ENCODE data around the gene SLC25A39. TPM values are rescaled to one million over a fixed set of nuclear protein-coding genes. Genes with fewer than 3 reads are reported as not detected.
A peak's percentile ranks its signal among the peaks of the same experiment; 100 is the strongest.

Gene SLC25A39
- total and polyA plus RNA-seq, 8 donors = 42.0 to 351 (median 134) TPM

GRCh38 chr17:44359458-44360143, 35.0 kb upstream of the SLC25A39 start:
- H3K4me1 ChIP-seq = peaks cover 18 to 41% (median 31%) of the 10 kb centered on the region in 4 donors
- intact Hi-C loops (cut with DNase I; ENCODE audit: low total_unique reads) = no loop called here
- no peak overlapping the region for H3K4me3 ChIP-seq
- WGBS, 5 donors = 69 to 78% (median 73%) methylated on average over 10 to 14 of the region's 14 CpGs
- H3K9me3 ChIP-seq = no peaks in the 10 kb centered on the region
- no peak overlapping the region for H3K27ac ChIP-seq
- H3K36me3 ChIP-seq = no peaks in the 10 kb centered on the region
- DNase-seq = no peak
- peaks cover 0 to 52% (median 15%) of the 10 kb centered on the region in 3 donors for H3K27me3 ChIP-seq
- TF ChIP-seq POLR2A (IDR thresholded peaks at IDR 0.05) = no peak
- no peak for TF ChIP-seq EP300 (IDR thresholded peaks at IDR 0.05)
- TF ChIP-seq POLR2AphosphoS5 (IDR thresholded peaks at IDR 0.05) = no peak
- no peak for TF ChIP-seq CTCF (IDR thresholded peaks at IDR 0.05)

GRCh38 chr17:44359006-44359405, 34.4 kb upstream of the SLC25A39 start:
- peaks cover 0 to 52% (median 15%) of the 10 kb centered on the region in 3 donors for H3K27me3 ChIP-seq
- peaks cover 17 to 38% (median 30%) of the 10 kb centered on the region in 4 donors for H3K4me1 ChIP-seq
- TF ChIP-seq CTCF (IDR thresholded peaks at IDR 0.05) (no peak), POLR2A (IDR thresholded peaks at IDR 0.05) (no peak), EP300 (IDR thresholded peaks at IDR 0.05) (no peak), POLR2AphosphoS5 (IDR thresholded peaks at IDR 0.05) (no peak)
- no peak overlapping the region for H3K4me3 ChIP-seq
- H3K36me3 ChIP-seq = no peaks in the 10 kb centered on the region
- DNase-seq = no peak
- WGBS, 5 donors = 72 to 79% (median 75%) methylated on average over 6 of the region's 6 CpGs
- no peak overlapping the region for H3K27ac ChIP-seq
- no peaks in the 10 kb centered on the region for H3K9me3 ChIP-seq
- intact Hi-C loops (cut with DNase I; ENCODE audit: low total_unique reads) = no loop called here

- peaks cover 12 to 35% (median 25%) of the 10 kb centered on the region in 4 donors for H3K4me1 ChIP-seq
- no peaks in the 10 kb centered on the region for H3K9me3 ChIP-seq
- TF ChIP-seq EP300 (IDR thresholded peaks at IDR 0.05) (no peak), CTCF (IDR thresholded peaks at IDR 0.05) (no peak), POLR2A (IDR thresholded peaks at IDR 0.05) (no peak), POLR2AphosphoS5 (IDR thresholded peaks at IDR 0.05) (no peak)
- no peak for DNase-seq
- H3K36me3 ChIP-seq = peaks cover 1 to 3% (median 2%) of the 10 kb centered on the region in 4 donors
- H3K27me3 ChIP-seq = peaks cover 0 to 44% (median 10%) of the 10 kb centered on the region in 3 donors
- H3K27ac ChIP-seq = no peak overlapping the region
- WGBS, 5 donors = 78 to 90% (median 86%) methylated on average over 9 of the region's 9 CpGs
- H3K4me3 ChIP-seq = no peak overlapping the region
- intact Hi-C loops (cut with DNase I; ENCODE audit: low total_unique reads) = no loop called here
Measured at GRCh38 chr17:44358066-44358465, 33.4 kb upstream of the SLC25A39 start.

- Histone ChIP-seq H3K4me3 (no peak overlapping the region), H3K9me3 (no peaks in the 10 kb centered on the region), H3K36me3 (peaks cover 20 to 21% (median 20%) of the 10 kb centered on the region in 4 donors), H3K4me1 (peaks cover 5 to 20% (median 10%) of the 10 kb centered on the region in 4 donors), H3K27me3 (peaks cover 0 to 25% (median 0%) of the 10 kb centered on the region in 3 donors), H3K27ac (no peak overlapping the region)
- WGBS, 5 donors = 54 to 69% (median 54%) methylated on average over 8 to 11 of the region's 11 CpGs
- TF ChIP-seq CTCF (IDR thresholded peaks at IDR 0.05) (no peak), POLR2A (IDR thresholded peaks at IDR 0.05) (no peak), EP300 (IDR thresholded peaks at IDR 0.05) (no peak), POLR2AphosphoS5 (IDR thresholded peaks at IDR 0.05) (no peak)
- peak in 1 of 2 donors; percentile 43 for DNase-seq
- intact Hi-C loops (cut with DNase I; ENCODE audit: low total_unique reads) = no loop called here
Measured at GRCh38 chr17:44356241-44356640, 31.6 kb upstream of the SLC25A39 start.
